Activated T-helper 1 cell treated with anti-CD3 and anti-CD28 coated beads, Interleukin-12 subunit alpha, Interleukin-12 subunit beta, Interleukin-2, Interleukin-4 antibody, amounts not matched to agents 30 ng/mL and 10 ng/mL and 1 ng/mL, durations not matched to agents 14 hours and 24 hours and 36 hours (primary cell): ENCODE measurements around the gene LSM5. TPM values are rescaled to one million over a fixed set of nuclear protein-coding genes. Genes with fewer than 3 reads are reported as not detected.

Experiments
- DNase-seq: peaks from one replicate; pipeline ENCODE4 v3.0.0; 2021; ENCODE audit warnings: low spot score
- H3K27ac Mint-ChIP-seq: one replicate; pipeline ENCODE4 v1.8.0; 2021; ENCODE audit warnings: mild to moderate bottlenecking, mixed read lengths
- H3K27me3 Mint-ChIP-seq: one replicate; pipeline ENCODE4 v1.8.0; 2022; ENCODE audit warnings: mild to moderate bottlenecking, moderate library complexity, mixed read lengths; ENCODE audit not compliant: insufficient read depth
- H3K36me3 Mint-ChIP-seq: one replicate; pipeline ENCODE4 v1.8.0; 2021; ENCODE audit warnings: low read depth, mixed read lengths
- H3K4me1 Mint-ChIP-seq: one replicate; pipeline ENCODE4 v1.8.0; 2021; ENCODE audit warnings: low read depth, mixed read lengths
- H3K4me3 Mint-ChIP-seq: one replicate; pipeline ENCODE4 v1.8.0; 2021; ENCODE audit warnings: mild to moderate bottlenecking, moderate library complexity, mixed read lengths
- H3K9me3 Mint-ChIP-seq: one replicate; pipeline ENCODE4 v1.8.0; 2021; ENCODE audit warnings: mixed read lengths
- intact Hi-C: fragments of 100-400 bp; cut with micrococcal nuclease; formaldehyde crosslinking; loops from one replicate; pipeline ENCODE4 v1.15.1; 2024
- total RNA-seq: library from RNA; stranded (reverse); gene quantifications from 2 replicates; pipeline ENCODE4 v1.2.3, GENCODE V29; 2022

Gene LSM5
- total RNA-seq, 1 donor from 2014 or later, result 79.6 TPM

GRCh38 chr7:32522746-32523530 is 32.8 kb upstream of the LSM5 start:
- Mint-ChIP-seq H3K27me3 (no peaks in the 10 kb centered on the region), H3K27ac (no peak overlapping the region), H3K36me3 (peaks cover 29% of the 10 kb centered on the region), H3K9me3 (peaks cover 29% of the 10 kb centered on the region), H3K4me1 (peaks cover 7% of the 10 kb centered on the region), H3K4me3 (no peak overlapping the region)
- intact Hi-C loops, result no loop called here
- DNase-seq, result no peak

- no peak overlapping the region for H3K27ac Mint-ChIP-seq
- intact Hi-C loops, result no loop called here
- peaks cover 39% of the 10 kb centered on the region for H3K9me3 Mint-ChIP-seq
- H3K4me3 Mint-ChIP-seq, result no peak overlapping the region
- peaks cover 20% of the 10 kb centered on the region for H3K4me1 Mint-ChIP-seq
- H3K27me3 Mint-ChIP-seq, result no peaks in the 10 kb centered on the region
- peaks cover 40% of the 10 kb centered on the region for H3K36me3 Mint-ChIP-seq
- DNase-seq, result no peak
Measured at GRCh38 chr7:32519763-32520162, 29.6 kb upstream of the LSM5 start.

GRCh38 chr7:32518534-32519140 is 28.5 kb upstream of the LSM5 start:
- Mint-ChIP-seq H3K27me3 (no peaks in the 10 kb centered on the region), H3K36me3 (peaks cover 45% of the 10 kb centered on the region), H3K4me1 (peaks cover 23% of the 10 kb centered on the region), H3K27ac (no peak overlapping the region), H3K9me3 (peaks cover 39% of the 10 kb centered on the region), H3K4me3 (no peak overlapping the region)
- intact Hi-C loops, result no loop called here
- no peak for DNase-seq

- Mint-ChIP-seq H3K36me3 (peaks cover 37% of the 10 kb centered on the region), H3K27ac (no peak overlapping the region), H3K4me1 (peaks cover 37% of the 10 kb centered on the region), H3K9me3 (peaks cover 29% of the 10 kb centered on the region), H3K27me3 (no peaks in the 10 kb centered on the region), H3K4me3 (no peak overlapping the region)
- intact Hi-C loops, result loop anchor here (2.0 kb wide), 1 partner anchor 14 kb away; no protein-coding TSS in a partner anchor
- DNase-seq, result no peak
Measured at GRCh38 chr7:32516551-32517100, 26.4 kb upstream of the LSM5 start.

GRCh38 chr7:32515890-32516550 is 25.8 kb upstream of the LSM5 start:
- Mint-ChIP-seq H3K4me1 (peaks cover 42% of the 10 kb centered on the region), H3K9me3 (peaks cover 24% of the 10 kb centered on the region), H3K4me3 (no peak overlapping the region), H3K27ac (peak overlapping the region; percentile 21), H3K36me3 (peaks cover 38% of the 10 kb centered on the region), H3K27me3 (no peaks in the 10 kb centered on the region)
- DNase-seq, result no peak
- intact Hi-C loops, result loop anchor here (2.0 kb wide), 1 partner anchor 13 kb away; no protein-coding TSS in a partner anchor

- Mint-ChIP-seq H3K9me3 (peaks cover 10% of the 10 kb centered on the region), H3K4me3 (no peak overlapping the region), H3K4me1 (peaks cover 42% of the 10 kb centered on the region), H3K27ac (no peak overlapping the region), H3K27me3 (no peaks in the 10 kb centered on the region), H3K36me3 (peaks cover 28% of the 10 kb centered on the region)
- DNase-seq, result no peak
- intact Hi-C loops, result no loop called here
Measured at GRCh38 chr7:32513210-32513609, 23.0 kb upstream of the LSM5 start.

- no peaks in the 10 kb centered on the region for H3K27me3 Mint-ChIP-seq
- intact Hi-C loops, result no loop called here
- peaks cover 27% of the 10 kb centered on the region for H3K36me3 Mint-ChIP-seq
- H3K4me1 Mint-ChIP-seq, result peaks cover 45% of the 10 kb centered on the region
- H3K4me3 Mint-ChIP-seq, result no peak overlapping the region
- DNase-seq, result no peak
- no peak overlapping the region for H3K27ac Mint-ChIP-seq
- peaks cover 1% of the 10 kb centered on the region for H3K9me3 Mint-ChIP-seq
Measured at GRCh38 chr7:32511791-32512190, 21.6 kb upstream of the LSM5 start.

GRCh38 chr7:32507414-32507813 is 17.2 kb upstream of the LSM5 start:
- intact Hi-C loops, result no loop called here
- Mint-ChIP-seq H3K27ac (no peak overlapping the region), H3K4me3 (no peak overlapping the region), H3K4me1 (peaks cover 34% of the 10 kb centered on the region), H3K36me3 (peaks cover 27% of the 10 kb centered on the region), H3K9me3 (no peaks in the 10 kb centered on the region), H3K27me3 (no peaks in the 10 kb centered on the region)
- DNase-seq, result no peak

- intact Hi-C loops, result no loop called here
- no peak for DNase-seq
- Mint-ChIP-seq H3K4me1 (peaks cover 29% of the 10 kb centered on the region), H3K36me3 (peaks cover 26% of the 10 kb centered on the region), H3K27ac (peak overlapping the region; percentile 81), H3K9me3 (no peaks in the 10 kb centered on the region), H3K27me3 (no peaks in the 10 kb centered on the region), H3K4me3 (peak overlapping the region; percentile 37)
Measured at GRCh38 chr7:32506266-32507054, 16.3 kb upstream of the LSM5 start.

- H3K4me1 Mint-ChIP-seq, result peaks cover 45% of the 10 kb centered on the region
- H3K27me3 Mint-ChIP-seq, result no peaks in the 10 kb centered on the region
- peaks cover 30% of the 10 kb centered on the region for H3K36me3 Mint-ChIP-seq
- no peaks in the 10 kb centered on the region for H3K9me3 Mint-ChIP-seq
- H3K4me3 Mint-ChIP-seq, result no peak overlapping the region
- intact Hi-C loops, result loop anchor here (1.0 to 2.0 kb wide), 2 partner anchors 7 to 14 kb away; partner anchors contain the start of gene AVL9
- no peak for DNase-seq
- peak overlapping the region; percentile 79 for H3K27ac Mint-ChIP-seq
Measured at GRCh38 chr7:32502728-32503127, 12.5 kb upstream of the LSM5 start.

- H3K36me3 Mint-ChIP-seq, result peaks cover 25% of the 10 kb centered on the region
- peak overlapping the region; percentile 74 for H3K27ac Mint-ChIP-seq
Measured at GRCh38 chr7:32501522-32501921, 11.3 kb upstream of the LSM5 start.

GRCh38 chr7:32500922-32501341 is 10.8 kb upstream of the LSM5 start:
- Mint-ChIP-seq H3K36me3 (peaks cover 21% of the 10 kb centered on the region), H3K9me3 (no peaks in the 10 kb centered on the region), H3K27ac (peak overlapping the region; percentile 74), H3K4me1 (peaks cover 48% of the 10 kb centered on the region), H3K4me3 (peak overlapping the region; percentile 43), H3K27me3 (no peaks in the 10 kb centered on the region)
- DNase-seq, result no peak
- intact Hi-C loops, result no loop called here

More at GRCh38 chr7:32501522-32501921, 11.3 kb upstream of the LSM5 start:
- Mint-ChIP-seq H3K27me3 (no peaks in the 10 kb centered on the region), H3K4me3 (peak overlapping the region; percentile 25), H3K9me3 (no peaks in the 10 kb centered on the region), H3K4me1 (peaks cover 47% of the 10 kb centered on the region)
- no peak for DNase-seq
- intact Hi-C loops, result no loop called here
